A673 (cell line): Measurements from ENCODE around the gene FAM83B. TPM values are rescaled to one million over a fixed set of nuclear protein-coding genes. Genes with fewer than 3 reads are reported as not detected.
A peak's percentile ranks its signal among the peaks of the same experiment; 100 is the strongest.
"Not testable (repeated sequence)": the region's sequence is repeated elsewhere in the genome, so short reads cannot be mapped to it uniquely, and the experiment has no call there.

ENCODE experiments used
- BruUV-seq: library from RNA; stranded (reverse); fragments of 400-500 nt; replicated peaks from 2 replicates; lab custom pipeline; 2021; lab: Mats Ljungman, UMichigan
- CTCF ChIA-PET: fragments of 300-600 bp; sonication (Branson Sonifier 250); formaldehyde crosslinking; loops from one replicate; lab custom pipeline; 2022; ENCODE audit warnings: antibody characterized with exemption; lab: Charles Lee
- POLR2A ChIA-PET: fragments of 300-600 bp; sonication (Branson Sonifier 250); formaldehyde crosslinking; loops from one replicate; lab custom pipeline; 2022; ENCODE audit warnings: antibody characterized with exemption; ENCODE audit not compliant: low non-redundant PET; lab: Charles Lee
- DNase-seq: peaks from one replicate; pipeline ENCODE4 v3.0.0-alpha.2; 2015; ENCODE audit warnings: low spot score
- H3K27ac ChIP-seq: fragments of 200-600 bp; sonication (generic); 2 replicates; pipeline ENCODE4 v1.5.1; 2016; ENCODE audit warnings: mixed run types, low read depth, mild to moderate bottlenecking, mixed read lengths, antibody characterized with exemption, low read length; ENCODE audit not compliant: poor library complexity, severe bottlenecking
- H3K27me3 ChIP-seq: fragments of 200-600 bp; sonication (generic); replicated peaks from 2 replicates; pipeline ENCODE4 v1.6.1; 2017; ENCODE audit warnings: mixed run types, low read depth, mild to moderate bottlenecking, mixed read lengths, antibody characterized with exemption, low read length; ENCODE audit not compliant: insufficient read depth, poor library complexity
- H3K36me3 ChIP-seq: fragments of 200-600 bp; sonication (generic); 2 replicates; pipeline ENCODE4 v1.6.1; 2016; ENCODE audit warnings: mixed run types, mild to moderate bottlenecking, mixed read lengths, antibody characterized with exemption, low read length; ENCODE audit not compliant: insufficient read depth, poor library complexity, severe bottlenecking
- H3K4me1 ChIP-seq: fragments of 200-600 bp; sonication (generic); 2 replicates; pipeline ENCODE4 v1.6.1; 2017; ENCODE audit warnings: mixed run types, mild to moderate bottlenecking, mixed read lengths, antibody characterized with exemption, low read length; ENCODE audit not compliant: insufficient read depth, poor library complexity, severe bottlenecking
- H3K4me3 ChIP-seq: fragments of 200-600 bp; sonication (generic); 2 replicates; pipeline ENCODE4 v1.5.1; 2016; ENCODE audit warnings: low read depth, mixed run types, mild to moderate bottlenecking, mixed read lengths, low read length; ENCODE audit not compliant: poor library complexity, severe bottlenecking
- H3K9me3 ChIP-seq: fragments of 200-600 bp; sonication (generic); 2 replicates; pipeline ENCODE4 v1.6.1; 2016; ENCODE audit warnings: mixed run types, low read depth, mild to moderate bottlenecking, mixed read lengths, antibody characterized with exemption, low read length; ENCODE audit not compliant: poor library complexity, severe bottlenecking
- EZH2 ChIP-seq: fragments of 200-600 bp; sonication (generic); IDR thresholded peaks from 2 replicates; pipeline ENCODE4 v1.6.1; 2017; ENCODE audit warnings: borderline replicate concordance, low read depth, mild to moderate bottlenecking, mixed read lengths, antibody characterized with exemption, low read length; ENCODE audit not compliant: poor library complexity, severe bottlenecking
- intact Hi-C: fragments of 100-400 bp; cut with micrococcal nuclease; formaldehyde crosslinking; loops from one replicate; pipeline ENCODE4 v1.10.0; 2022; ENCODE audit not compliant: unreplicated experiment
- total RNA-seq: library from RNA; stranded (reverse); gene quantifications from 2 replicates; pipeline ENCODE4 v1.2.3, GENCODE V29; 2021
- TF ChIP-seq, protein P1 (sequence below): fragments of 300-800, 200-600 bp; sonication (generic); conservative IDR thresholded peaks from 2 replicates; pipeline ENCODE4 v1.5.1; 2017; ENCODE audit warnings: low read depth, mild to moderate bottlenecking, antibody characterized with exemption, low read length, moderate library complexity, mixed read lengths

Gene FAM83B
- total RNA-seq, 1 experiment from 2014 or later: 0.41 TPM

DNA sequence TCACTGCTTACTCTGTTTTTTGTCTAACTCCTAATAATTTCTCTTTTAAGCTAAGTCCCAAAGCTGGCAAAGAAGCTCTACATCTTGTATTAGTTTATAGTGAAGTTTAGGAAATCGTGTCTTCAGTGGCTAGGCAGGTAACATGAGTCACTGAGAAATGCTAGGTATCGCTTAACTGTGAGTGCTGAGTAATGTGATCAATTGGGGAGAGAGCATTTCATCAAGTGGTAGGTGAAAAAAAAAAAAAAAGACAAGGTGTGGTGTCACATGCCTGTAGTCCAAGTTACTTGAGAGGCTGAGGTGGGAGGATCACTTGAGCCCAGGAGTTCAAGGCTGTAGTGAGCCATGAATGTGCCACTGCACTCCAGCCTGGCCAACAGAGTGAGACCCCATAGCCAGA is 125.3 kb downstream of the FAM83B start:
- intact Hi-C loops: no loop called here
- H3K4me1 ChIP-seq: no peaks in the 10 kb centered on the region
- H3K27me3 ChIP-seq: no peaks in the 10 kb centered on the region
- CTCF ChIA-PET: no interaction called here
- no TSS peak for BruUV-seq
- DNase-seq: no peak
- H3K4me3 ChIP-seq: no peak overlapping the region
- POLR2A ChIA-PET: no interaction called here
- H3K36me3 ChIP-seq: no peaks in the 10 kb centered on the region
- TF ChIP-seq, protein P1, sequence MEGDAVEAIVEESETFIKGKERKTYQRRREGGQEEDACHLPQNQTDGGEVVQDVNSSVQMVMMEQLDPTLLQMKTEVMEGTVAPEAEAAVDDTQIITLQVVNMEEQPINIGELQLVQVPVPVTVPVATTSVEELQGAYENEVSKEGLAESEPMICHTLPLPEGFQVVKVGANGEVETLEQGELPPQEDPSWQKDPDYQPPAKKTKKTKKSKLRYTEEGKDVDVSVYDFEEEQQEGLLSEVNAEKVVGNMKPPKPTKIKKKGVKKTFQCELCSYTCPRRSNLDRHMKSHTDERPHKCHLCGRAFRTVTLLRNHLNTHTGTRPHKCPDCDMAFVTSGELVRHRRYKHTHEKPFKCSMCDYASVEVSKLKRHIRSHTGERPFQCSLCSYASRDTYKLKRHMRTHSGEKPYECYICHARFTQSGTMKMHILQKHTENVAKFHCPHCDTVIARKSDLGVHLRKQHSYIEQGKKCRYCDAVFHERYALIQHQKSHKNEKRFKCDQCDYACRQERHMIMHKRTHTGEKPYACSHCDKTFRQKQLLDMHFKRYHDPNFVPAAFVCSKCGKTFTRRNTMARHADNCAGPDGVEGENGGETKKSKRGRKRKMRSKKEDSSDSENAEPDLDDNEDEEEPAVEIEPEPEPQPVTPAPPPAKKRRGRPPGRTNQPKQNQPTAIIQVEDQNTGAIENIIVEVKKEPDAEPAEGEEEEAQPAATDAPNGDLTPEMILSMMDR: no peak
- no peak for TF ChIP-seq EZH2
- H3K9me3 ChIP-seq: no peaks in the 10 kb centered on the region
- no peak overlapping the region for H3K27ac ChIP-seq

DNA sequence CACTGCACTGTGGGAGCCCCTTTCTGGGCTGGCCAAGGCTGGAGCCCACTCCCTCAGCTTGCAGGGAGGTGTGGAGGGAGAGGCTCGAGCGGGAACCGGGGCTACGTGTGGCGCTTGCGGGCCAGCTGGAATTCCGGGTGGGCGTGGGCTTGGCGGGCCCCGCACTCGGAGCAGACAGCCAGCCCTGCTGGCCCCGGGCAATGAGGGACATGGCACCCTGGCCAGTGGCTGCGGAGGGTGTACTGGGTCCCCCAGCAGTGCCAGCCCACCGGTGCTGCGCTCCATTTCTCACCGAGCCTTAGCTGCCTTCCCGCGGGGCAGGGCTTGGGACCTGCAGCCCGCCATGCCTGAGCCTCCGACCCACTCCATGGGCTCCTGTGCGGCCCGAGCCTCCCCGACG is 132.6 kb downstream of the FAM83B start:
- H3K27me3 ChIP-seq, CTCF ChIA-PET, H3K4me3 ChIP-seq, H3K36me3 ChIP-seq, intact Hi-C loops, BruUV-seq, H3K9me3 ChIP-seq, H3K4me1 ChIP-seq, POLR2A ChIA-PET, DNase-seq, H3K27ac ChIP-seq: not testable (repeated sequence)

DNA sequence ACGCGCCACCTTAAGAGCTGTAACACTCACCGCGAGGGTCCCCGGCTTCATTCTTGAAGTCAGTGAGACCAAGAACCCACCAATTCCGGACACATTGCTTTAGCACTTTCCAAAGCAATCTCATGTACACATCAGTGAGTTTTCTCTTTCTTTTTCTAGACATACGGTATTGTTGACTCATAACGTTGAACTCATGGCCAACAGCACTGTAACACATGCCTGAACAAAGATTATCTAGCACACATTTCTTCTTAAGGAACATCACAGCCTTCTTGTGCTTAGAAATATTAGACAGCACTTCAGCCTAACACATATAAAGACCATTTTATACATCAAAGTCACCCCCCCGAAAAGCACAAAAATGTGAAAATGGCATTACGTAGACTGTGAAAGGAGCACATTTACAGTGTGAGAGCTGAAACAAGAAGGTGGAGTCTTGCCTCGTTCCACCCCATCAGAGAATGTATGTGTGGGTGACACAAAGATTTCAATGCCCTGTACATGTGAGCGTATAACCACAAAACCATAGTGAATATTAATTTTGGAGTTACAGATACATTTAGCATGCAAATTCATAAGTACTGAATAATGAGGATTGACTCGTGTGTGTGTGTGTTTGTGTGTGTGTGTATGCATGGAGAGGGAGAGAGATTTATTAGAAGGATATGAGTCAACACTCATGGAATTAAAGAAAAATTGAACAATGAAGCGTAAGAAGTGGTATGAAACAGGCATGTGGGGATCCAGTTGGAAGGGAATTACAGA is 134.1 kb downstream of the FAM83B start:
- CTCF ChIA-PET: no interaction called here
- Histone ChIP-seq H3K4me1 (peaks cover 9% of the 10 kb centered on the region), H3K9me3 (no peaks in the 10 kb centered on the region), H3K27me3 (no peaks in the 10 kb centered on the region), H3K36me3 (no peaks in the 10 kb centered on the region), H3K4me3 (no peak overlapping the region), H3K27ac (peak overlapping the region; percentile 41)
- no peak for TF ChIP-seq EZH2
- TF ChIP-seq, protein P1: no peak
- peak; percentile 64 for DNase-seq
- intact Hi-C loops: no loop called here
- POLR2A ChIA-PET: no interaction called here
- no TSS peak for BruUV-seq

DNA sequence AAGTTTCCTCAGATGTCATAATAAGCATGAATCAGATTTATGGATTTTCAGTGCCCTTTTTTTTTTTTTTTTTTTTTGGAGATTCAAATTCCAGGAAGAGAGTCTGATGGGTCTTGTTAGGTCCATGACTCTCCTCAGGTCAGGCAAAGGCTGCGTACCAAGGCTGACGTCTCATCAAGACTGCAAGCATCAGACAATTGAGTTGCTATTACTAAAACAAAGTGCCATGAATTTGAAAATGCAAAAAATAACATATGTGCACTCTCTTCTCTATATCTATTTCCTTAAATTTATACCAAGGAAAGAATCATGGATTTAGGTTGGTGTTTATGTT is 134.7 kb downstream of the FAM83B start:
- Histone ChIP-seq H3K27ac (peak overlapping the region; percentile 28), H3K4me1 (peaks cover 9% of the 10 kb centered on the region), H3K36me3 (no peaks in the 10 kb centered on the region), H3K4me3 (no peak overlapping the region), H3K27me3 (no peaks in the 10 kb centered on the region), H3K9me3 (no peaks in the 10 kb centered on the region)
- CTCF ChIA-PET: no interaction called here
- DNase-seq: no peak
- intact Hi-C loops: no loop called here
- POLR2A ChIA-PET: no interaction called here
- TF ChIP-seq, protein P1: no peak
- TF ChIP-seq EZH2: no peak
- BruUV-seq: no TSS peak
